SK-N-SH (cell line): ENCODE results near the gene ZKSCAN5. TPM values are rescaled to one million over a fixed set of nuclear protein-coding genes. Genes with fewer than 3 reads are reported as not detected.

Source experiments
- CTCF ChIA-PET: fragments of 300-600, 350-600 bp; formaldehyde crosslinking; extraction: SDS; loops from one replicate; lab custom pipeline; 2021; lab: Yijun Ruan, JAX
- POLR2A ChIA-PET: fragments of 350-600 bp; sonication (Branson Sonifier 250); formaldehyde crosslinking; extraction: SDS; loops from one replicate; lab custom pipeline; 2020; ENCODE audit warnings: antibody characterized with exemption, inconsistent platforms; lab: Yijun Ruan, JAX
- DNase-seq: peaks from one replicate; pipeline ENCODE4 v3.0.0; 2012
- H2AFZ ChIP-seq: fragments of 200-600 bp; sonication (generic); 2 replicates; pipeline ENCODE4 v1.8.1; 2016; ENCODE audit warnings: antibody characterized with exemption, mild to moderate bottlenecking, low read depth
- H3F3A ChIP-seq: fragments of 200-600 bp; sonication (generic); replicated peaks from 2 replicates; pipeline ENCODE3; 2016; ENCODE audit warnings: antibody characterized with exemption, mild to moderate bottlenecking; ENCODE audit not compliant: insufficient read depth
- H3K27ac ChIP-seq, 2 experiments: fragments of 200-500 bp in 1 of 2; fragments of 200-600 bp in 1 of 2; sonication (Bioruptor generic) in 1 of 2; sonication (generic), shearing (Covaris generic) in 1 of 2; 2 replicates each; pipeline versions ENCODE4 v1.5.1 to v1.6.1; 2014 to 2016; ENCODE audit warnings: low read depth in 2 of 2, inconsistent platforms in 1 of 2, low read length in 1 of 2, mild to moderate bottlenecking in 1 of 2, mixed read lengths in 1 of 2
- H3K27me3 ChIP-seq: fragments of 200-600 bp; sonication (generic), shearing (Covaris generic); 2 replicates; pipeline ENCODE4 v1.6.1; 2016; ENCODE audit warnings: mixed run types; ENCODE audit not compliant: insufficient read depth
- H3K36me3 ChIP-seq, 2 experiments: fragments of 200-500 bp in 1 of 2; fragments of 200-600 bp in 1 of 2; sonication (Bioruptor generic) in 1 of 2; sonication (generic) in 1 of 2; replicated peaks in 1 of 2; 2 replicates each; pipeline versions ENCODE3 to v1.5.1; 2014 to 2016; ENCODE audit warnings: low read length in 1 of 2, mild to moderate bottlenecking in 1 of 2; ENCODE audit not compliant: insufficient read depth in 2 of 2, control insufficient read depth in 1 of 2
- H3K4me1 ChIP-seq, 2 experiments: fragments of 200-500 bp in 1 of 2; fragments of 200-600 bp in 1 of 2; sonication (Bioruptor generic) in 1 of 2; sonication (generic), shearing (Covaris generic) in 1 of 2; 2 replicates each; pipeline versions ENCODE4 v1.5.1 to v1.6.1; 2014 to 2016; ENCODE audit warnings: low read depth in 1 of 2, low read length in 1 of 2, mixed run types in 1 of 2; ENCODE audit not compliant: insufficient read depth in 2 of 2, control insufficient read depth in 1 of 2
- H3K4me2 ChIP-seq: fragments of 200-600 bp; sonication (generic), shearing (Covaris generic); 2 replicates; pipeline ENCODE4 v1.6.1; 2017; ENCODE audit warnings: mixed run types
- H3K4me3 ChIP-seq, 2 experiments: fragments of 200-500 bp in 1 of 2; fragments of 200-600 bp in 1 of 2; sonication (Bioruptor generic) in 1 of 2; sonication (generic), shearing (Covaris generic) in 1 of 2; 2 replicates each; pipeline versions ENCODE4 v1.5.1 to v1.8.1; 2014 to 2016; ENCODE audit warnings: low read depth in 2 of 2, inconsistent platforms in 1 of 2, low read length in 1 of 2, mild to moderate bottlenecking in 1 of 2, mixed read lengths in 1 of 2, moderate library complexity in 1 of 2
- H3K79me2 ChIP-seq: fragments of 200-600 bp; sonication (generic); 2 replicates; pipeline ENCODE4 v1.8.1; 2017; ENCODE audit warnings: mild to moderate bottlenecking; ENCODE audit not compliant: insufficient read depth
- H3K9ac ChIP-seq: fragments of 200-600 bp; sonication (generic); 2 replicates; pipeline ENCODE4 v1.6.1; 2017; ENCODE audit warnings: mixed run types
- H3K9me2 ChIP-seq: fragments of 200-600 bp; sonication (generic); 2 replicates; pipeline ENCODE4 v1.6.1; 2017; ENCODE audit warnings: mixed run types
- H3K9me3 ChIP-seq: fragments of 200-600 bp; sonication (generic); 2 replicates; pipeline ENCODE4 v1.6.1; 2017; ENCODE audit warnings: mixed run types, mild to moderate bottlenecking, moderate library complexity
- H4K20me1 ChIP-seq: fragments of 200-600 bp; sonication (generic); 2 replicates; pipeline ENCODE4 v1.6.1; 2017; ENCODE audit warnings: mild to moderate bottlenecking, mixed run types; ENCODE audit not compliant: insufficient read depth
- EP300 ChIP-seq, 2 experiments: IDR thresholded peaks; 2 replicates each; pipeline versions ENCODE4 v1.4.0 to v1.6.1; 2012; ENCODE audit warnings: borderline replicate concordance in 1 of 2, low read depth in 1 of 2, low read length in 1 of 2
- EZH2phosphoT487 ChIP-seq: fragments of 200-600 bp; sonication (generic); IDR thresholded peaks from 2 replicates; pipeline ENCODE4 v1.6.1; 2017; ENCODE audit warnings: low read depth, mixed run types, mild to moderate bottlenecking, antibody characterized with exemption, moderate library complexity, borderline replicate concordance
- FOXM1 ChIP-seq: IDR thresholded peaks from 2 replicates; pipeline ENCODE4 v1.4.0; 2012; ENCODE audit warnings: low read depth, mild to moderate bottlenecking
- IRF3 ChIP-seq: fragments of 150-350 bp; IDR thresholded peaks from 2 replicates; pipeline ENCODE4 v1.6.1; 2016; ENCODE audit warnings: mild to moderate bottlenecking, low read depth, low read length
- JUND ChIP-seq: IDR thresholded peaks from 2 replicates; pipeline ENCODE4 v1.4.0; 2012
- MEF2A ChIP-seq: IDR thresholded peaks from 2 replicates; pipeline ENCODE4 v1.4.0; 2012; ENCODE audit warnings: low read depth, borderline replicate concordance
- NRF1 ChIP-seq: IDR thresholded peaks from 2 replicates; pipeline ENCODE4 v1.6.1; 2012; ENCODE audit warnings: low read depth, mild to moderate bottlenecking, low read length
- RAD21 ChIP-seq: IDR thresholded peaks from 2 replicates; pipeline ENCODE4 v1.6.1; 2012; ENCODE audit warnings: mild to moderate bottlenecking, low read length
- RCOR1 ChIP-seq: fragments of 150-350 bp; IDR thresholded peaks from 2 replicates; pipeline ENCODE4 v1.6.1; 2017; ENCODE audit warnings: antibody characterized with exemption, low read length
- REST ChIP-seq: IDR thresholded peaks from 2 replicates; pipeline ENCODE4 v1.6.1; 2012; ENCODE audit warnings: mild to moderate bottlenecking, low read depth, low read length, moderate library complexity
- RXRA ChIP-seq: IDR thresholded peaks from 2 replicates; pipeline ENCODE4 v1.4.0; 2012; ENCODE audit warnings: low read depth, mild to moderate bottlenecking, borderline replicate concordance
- SIN3A ChIP-seq: IDR thresholded peaks from 2 replicates; pipeline ENCODE4 v1.6.1; 2012; ENCODE audit warnings: low read depth, mild to moderate bottlenecking, low read length, moderate library complexity, borderline replicate concordance
- SMC3 ChIP-seq: IDR thresholded peaks from 2 replicates; pipeline ENCODE4 v1.6.1; 2012; ENCODE audit warnings: low read depth, low read length, improper control_type of control experiment
- TAF1 ChIP-seq: IDR thresholded peaks from 2 replicates; pipeline ENCODE4 v1.6.1; 2012; ENCODE audit warnings: low read depth, mild to moderate bottlenecking, low read length, moderate library complexity, borderline replicate concordance
- TEAD4 ChIP-seq: IDR thresholded peaks from 2 replicates; pipeline ENCODE4 v1.4.0; 2012; ENCODE audit warnings: mild to moderate bottlenecking, borderline replicate concordance; ENCODE audit not compliant: insufficient read depth
- USF1 ChIP-seq: IDR thresholded peaks from 2 replicates; pipeline ENCODE4 v1.4.0; 2012; ENCODE audit warnings: low read depth, borderline replicate concordance
- USF2 ChIP-seq: fragments of 150-350 bp; IDR thresholded peaks from 2 replicates; pipeline ENCODE4 v1.6.1; 2017; ENCODE audit warnings: antibody characterized with exemption, low read length, low read depth, borderline replicate concordance
- YY1 ChIP-seq: IDR thresholded peaks from 2 replicates; pipeline ENCODE4 v1.4.0; 2012; ENCODE audit warnings: low read depth, mild to moderate bottlenecking
- WGBS: methylation state at CpG from one replicate; pipeline ENCODE4 v1.1.6; 2017; ENCODE audit warnings: low lambda C conversion rate; 5-methylcytosine and 5-hydroxymethylcytosine counted together
- polyA plus RNA-seq, 3 experiments: library from polyadenylated mRNA; depleted of rRNA; stranded (reverse); fragments of >200 nt; gene quantifications; 2 replicates each; pipeline ENCODE4 v1.2.3, GENCODE V29; 2012
- TF ChIP-seq, protein P1 (sequence below): IDR thresholded peaks from 2 replicates; pipeline ENCODE4 v1.4.0; 2012; ENCODE audit warnings: low read depth
- TF ChIP-seq, protein P2 (sequence below): IDR thresholded peaks from 2 replicates; pipeline ENCODE4; 2012

The ZKSCAN5 gene
- polyA plus RNA-seq, 1 of the 3 experiments (the other 2 are of a cell fraction), result 7.5 TPM

DNA sequence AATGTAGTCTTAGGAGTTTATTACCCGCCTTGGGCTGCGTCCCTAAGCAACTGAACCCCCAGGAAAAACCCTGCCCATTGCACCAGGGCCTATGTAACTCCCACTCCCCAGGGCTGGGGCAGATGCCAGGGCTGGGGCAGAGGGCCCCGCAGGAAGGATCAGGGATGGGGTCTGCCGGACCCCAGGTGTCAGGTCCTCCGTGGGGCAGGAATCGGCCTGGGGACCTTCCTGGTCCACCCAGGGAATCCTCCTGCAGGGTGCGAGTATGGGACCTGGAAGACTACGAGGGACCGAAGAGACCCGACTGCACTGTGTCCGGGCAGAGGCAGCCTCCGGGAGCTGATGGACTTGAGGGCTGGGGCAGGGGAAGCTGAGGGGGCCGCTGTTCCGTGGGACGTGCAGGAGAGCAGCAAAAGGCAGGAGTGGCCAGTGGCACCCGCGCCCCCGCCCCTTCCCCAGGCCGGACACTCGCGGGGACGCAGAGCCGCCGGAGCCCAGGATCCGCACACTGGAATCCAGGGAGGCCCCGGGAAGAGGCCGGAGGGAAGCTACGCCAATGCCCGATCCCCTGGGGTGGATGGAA lies 36.0 kb upstream of the ZKSCAN5 start:
- DNase-seq, result no peak
- peaks cover 6% of the 10 kb centered on the region in 2 experiments for H3K36me3 ChIP-seq
- ChIA-PET CTCF (no interaction called here), POLR2A (no interaction called here)
- no peak overlapping the region for H3K4me2 ChIP-seq
- H3K27ac ChIP-seq, result no peak overlapping the region
- peaks cover 4 to 7% of the 10 kb centered on the region in 2 experiments; a peak in 3 of 4 replicates for H3K4me1 ChIP-seq
- TF ChIP-seq EZH2phosphoT487 (no peak), FOXM1 (no peak), IRF3 (no peak), USF1 (no peak), EP300 (IDR thresholded peaks at IDR 0.05; ENCODE audit: borderline replicate concordance in 1 of 2, low read depth in 1 of 2, low read length in 1 of 2) (no peak), MEF2A (no peak), RXRA (no peak), NRF1 (no peak), YY1 (no peak), SMC3 (no peak), SIN3A (no peak), USF2 (no peak), JUND (no peak), TAF1 (no peak), RAD21 (no peak), RCOR1 (no peak), REST (no peak), TEAD4 (no peak)
- TF ChIP-seq, protein P1, sequence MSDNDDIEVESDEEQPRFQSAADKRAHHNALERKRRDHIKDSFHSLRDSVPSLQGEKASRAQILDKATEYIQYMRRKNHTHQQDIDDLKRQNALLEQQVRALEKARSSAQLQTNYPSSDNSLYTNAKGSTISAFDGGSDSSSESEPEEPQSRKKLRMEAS, result no peak
- TF ChIP-seq, protein P2, sequence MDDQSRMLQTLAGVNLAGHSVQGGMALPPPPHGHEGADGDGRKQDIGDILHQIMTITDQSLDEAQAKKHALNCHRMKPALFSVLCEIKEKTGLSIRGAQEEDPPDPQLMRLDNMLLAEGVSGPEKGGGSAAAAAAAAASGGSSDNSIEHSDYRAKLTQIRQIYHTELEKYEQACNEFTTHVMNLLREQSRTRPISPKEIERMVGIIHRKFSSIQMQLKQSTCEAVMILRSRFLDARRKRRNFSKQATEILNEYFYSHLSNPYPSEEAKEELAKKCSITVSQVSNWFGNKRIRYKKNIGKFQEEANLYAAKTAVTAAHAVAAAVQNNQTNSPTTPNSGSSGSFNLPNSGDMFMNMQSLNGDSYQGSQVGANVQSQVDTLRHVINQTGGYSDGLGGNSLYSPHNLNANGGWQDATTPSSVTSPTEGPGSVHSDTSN, result no peak
- peaks cover 16% of the 10 kb centered on the region for H3F3A ChIP-seq
- no peak overlapping the region for H3K9ac ChIP-seq
- peaks cover 38% of the 10 kb centered on the region for H3K79me2 ChIP-seq
- H3K9me2 ChIP-seq, result no peaks in the 10 kb centered on the region
- no peaks in the 10 kb centered on the region for H3K27me3 ChIP-seq
- H3K4me3 ChIP-seq, result no peak overlapping the region
- WGBS, result 86% methylated on average over 29 of the region's 29 CpGs
- no peaks in the 10 kb centered on the region for H3K9me3 ChIP-seq
- H2AFZ ChIP-seq, result no peak overlapping the region
- H4K20me1 ChIP-seq, result no peaks in the 10 kb centered on the region
